GM13977 (cell line): Measurements from ENCODE around the gene FAXDC2.
"Not testable (repeated sequence)": the region's sequence is repeated elsewhere in the genome, so short reads cannot be mapped to it uniquely, and the experiment has no call there.

Experiments
- DNase-seq: peaks from one replicate; pipeline ENCODE4 v3.0.0; 2012; ENCODE audit warnings: low spot score
- in situ Hi-C: fragments of 300-500 bp; cut with MboI; formaldehyde crosslinking; loops from one replicate; pipeline ENCODE4 v1.12.0; 2022; ENCODE audit warnings: low sequenced_read_pairs, low pct_unique_long_range_greater_than_20kb, mixed read lengths, inconsistent platforms; ENCODE audit not compliant: unreplicated experiment
- TF ChIP-seq, protein P1 (sequence below): IDR thresholded peaks from 2 replicates; pipeline ENCODE4 v1.5.1; 2012; ENCODE audit warnings: mild to moderate bottlenecking, control low read depth; ENCODE audit not compliant: insufficient read depth; ENCODE audit errors: extremely low read depth, missing control alignments

Gene FAXDC2

GRCh38 chr5:154823605-154824004, 26.8 kb downstream of the FAXDC2 start:
- in situ Hi-C loops = no loop called here
- TF ChIP-seq, protein P1, sequence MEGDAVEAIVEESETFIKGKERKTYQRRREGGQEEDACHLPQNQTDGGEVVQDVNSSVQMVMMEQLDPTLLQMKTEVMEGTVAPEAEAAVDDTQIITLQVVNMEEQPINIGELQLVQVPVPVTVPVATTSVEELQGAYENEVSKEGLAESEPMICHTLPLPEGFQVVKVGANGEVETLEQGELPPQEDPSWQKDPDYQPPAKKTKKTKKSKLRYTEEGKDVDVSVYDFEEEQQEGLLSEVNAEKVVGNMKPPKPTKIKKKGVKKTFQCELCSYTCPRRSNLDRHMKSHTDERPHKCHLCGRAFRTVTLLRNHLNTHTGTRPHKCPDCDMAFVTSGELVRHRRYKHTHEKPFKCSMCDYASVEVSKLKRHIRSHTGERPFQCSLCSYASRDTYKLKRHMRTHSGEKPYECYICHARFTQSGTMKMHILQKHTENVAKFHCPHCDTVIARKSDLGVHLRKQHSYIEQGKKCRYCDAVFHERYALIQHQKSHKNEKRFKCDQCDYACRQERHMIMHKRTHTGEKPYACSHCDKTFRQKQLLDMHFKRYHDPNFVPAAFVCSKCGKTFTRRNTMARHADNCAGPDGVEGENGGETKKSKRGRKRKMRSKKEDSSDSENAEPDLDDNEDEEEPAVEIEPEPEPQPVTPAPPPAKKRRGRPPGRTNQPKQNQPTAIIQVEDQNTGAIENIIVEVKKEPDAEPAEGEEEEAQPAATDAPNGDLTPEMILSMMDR = no peak
- no peak for DNase-seq

DNA sequence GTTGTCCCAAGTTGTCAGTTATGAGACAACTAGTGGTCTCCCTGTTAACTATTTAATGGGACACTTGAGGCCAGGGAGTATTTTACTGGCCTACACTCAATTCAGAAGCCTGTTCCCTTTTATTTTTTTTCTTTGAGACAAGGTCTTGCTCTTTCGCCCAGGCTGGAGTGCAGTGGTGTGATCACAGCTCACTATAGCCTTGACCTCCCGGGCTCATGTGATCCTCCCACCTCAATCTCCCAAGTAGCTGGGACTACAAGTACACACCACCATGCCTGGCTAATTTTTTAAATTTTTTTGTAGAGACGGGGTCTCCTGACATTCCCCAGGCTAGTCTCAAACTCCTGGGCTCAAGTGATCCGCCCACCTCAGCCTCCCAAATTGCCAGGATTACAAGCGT, 27.5 kb downstream of the FAXDC2 start:
- in situ Hi-C loops, DNase-seq: not testable (repeated sequence)

DNA sequence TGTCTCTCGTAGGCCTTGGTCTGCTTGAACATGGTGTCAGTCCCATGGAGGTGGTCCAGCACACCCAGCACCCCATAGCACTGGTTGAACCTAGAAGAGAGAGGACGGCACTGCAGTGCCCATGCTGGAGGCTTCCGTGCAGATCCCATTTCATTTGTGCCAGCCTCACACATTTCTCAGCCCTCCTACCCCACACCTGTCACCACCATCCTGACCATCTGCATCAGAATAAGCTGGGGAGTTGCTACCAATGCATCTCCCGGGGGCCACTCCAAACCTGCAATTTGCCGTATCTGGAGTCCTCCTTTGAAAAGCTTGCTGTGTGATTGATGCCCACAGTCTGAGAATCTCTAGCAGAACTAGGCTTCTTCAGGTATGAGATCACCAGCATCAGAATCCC, 30.0 kb downstream of the FAXDC2 start:
- TF ChIP-seq, protein P1 = no peak
- DNase-seq = no peak
- in situ Hi-C loops = no loop called here

- no peak for DNase-seq
- TF ChIP-seq, protein P1 = no peak
- in situ Hi-C loops = loop anchor here (10.0 kb wide), 1 partner anchor 165 kb away; no protein-coding TSS in a partner anchor
Observed at GRCh38 chr5:154819546-154819945, 30.9 kb downstream of the FAXDC2 start.

DNA sequence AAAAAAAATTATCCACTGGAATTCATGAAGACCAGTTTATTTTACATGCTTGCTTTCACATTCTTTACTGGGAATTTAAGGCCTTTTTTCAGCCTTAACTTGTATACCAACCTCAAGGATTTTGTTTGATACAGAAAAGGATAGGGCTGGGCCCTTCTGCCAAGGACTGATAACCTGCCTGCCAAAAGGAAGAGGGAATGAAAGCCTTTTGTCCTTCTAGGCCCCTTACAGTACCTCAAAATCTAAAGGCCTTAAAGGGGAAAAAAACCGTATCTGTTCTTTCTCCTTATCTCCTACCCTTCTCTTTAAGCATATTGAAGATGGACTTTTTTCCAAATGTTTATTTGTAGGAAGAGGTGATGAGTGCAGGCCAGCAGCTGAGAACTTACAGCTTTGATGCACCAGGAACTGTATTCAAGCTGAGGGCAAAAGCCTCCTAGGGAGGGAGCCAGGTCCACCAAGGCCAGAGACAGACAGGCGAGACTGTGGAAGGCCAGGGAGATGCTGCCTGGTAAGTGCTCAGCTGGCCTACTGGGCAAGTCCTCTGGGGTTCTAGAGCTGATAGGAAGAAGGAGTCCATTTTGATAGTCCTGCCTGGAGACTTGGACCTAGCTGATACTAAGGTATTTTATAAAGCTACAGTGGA, 31.8 kb downstream of the FAXDC2 start:
- no peak for DNase-seq
- in situ Hi-C loops = loop anchor here (10.0 kb wide), 1 partner anchor 164 kb away; no protein-coding TSS in a partner anchor
- TF ChIP-seq, protein P1 = no peak

DNA sequence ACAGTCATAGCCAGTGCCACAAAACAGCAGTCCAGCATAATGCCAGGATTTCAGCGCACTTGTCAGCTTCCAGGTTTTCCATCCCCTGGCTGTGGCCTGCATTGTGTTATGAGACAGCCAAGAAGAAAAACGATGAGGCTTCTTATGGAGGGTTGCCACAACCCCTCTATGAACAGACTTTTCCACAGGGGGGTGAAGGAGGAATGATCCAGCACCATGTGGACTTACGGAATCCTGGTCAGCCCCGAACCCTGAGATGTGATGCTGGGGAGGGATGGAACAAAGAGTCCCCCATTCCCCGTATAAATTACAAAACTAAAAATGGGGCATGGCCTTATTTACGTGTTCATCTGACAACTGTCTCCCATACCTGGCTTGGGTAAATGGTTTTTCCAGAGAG, 32.6 kb downstream of the FAXDC2 start:
- in situ Hi-C loops = loop anchor here (10.0 kb wide), 1 partner anchor 163 kb away; no protein-coding TSS in a partner anchor
- no peak for DNase-seq
- TF ChIP-seq, protein P1 = no peak

- in situ Hi-C loops = loop anchor here (10.0 kb wide), 1 partner anchor 162 kb away; no protein-coding TSS in a partner anchor
- no peak for DNase-seq
- TF ChIP-seq, protein P1 = no peak
Observed at GRCh38 chr5:154816891-154817492, 33.4 kb downstream of the FAXDC2 start.
